Measurements from ENCODE around the gene SLC25A40.
A peak's percentile ranks its signal among the peaks of the same experiment; 100 is the strongest.
"Not testable (repeated sequence)": the region's sequence is repeated elsewhere in the genome, so short reads cannot be mapped to it uniquely, and the experiment has no call there.

Gene SLC25A40

DNA sequence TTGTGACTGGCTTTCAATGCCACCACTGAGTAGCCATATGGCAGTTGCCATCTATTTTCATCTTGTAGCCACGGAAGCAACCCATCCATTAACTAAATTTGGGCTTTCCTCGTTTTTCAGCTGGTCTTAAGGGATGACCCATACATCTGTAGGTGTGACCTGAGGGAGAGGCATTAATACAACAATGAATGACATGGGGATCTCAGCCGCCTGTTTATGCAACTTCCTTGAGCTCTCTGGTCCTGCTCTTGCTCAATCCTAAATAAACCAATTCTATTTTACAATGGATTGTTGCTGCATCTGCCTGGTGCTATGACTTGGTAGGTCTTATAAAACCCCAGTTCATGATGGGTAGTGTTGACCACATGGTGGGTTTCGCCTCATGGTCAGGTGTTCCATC, 36.0 kb upstream of the SLC25A40 start:
- Histone ChIP-seq H3K79me2 (ENCODE audit: control insufficient read depth, insufficient read depth, low read length) (no peaks in the 10 kb centered on the region), H3K36me3 (ENCODE audit: control insufficient read depth, insufficient read depth, low read length) (no peaks in the 10 kb centered on the region), H3K23ac (ENCODE audit: low read length) (no peak overlapping the region), H4K5ac (ENCODE audit: low read length) (no peak overlapping the region), H3K18ac (ENCODE audit: low read length) (no peak overlapping the region), H2BK5ac (ENCODE audit: low read length) (no peak overlapping the region), H3K27ac (ENCODE audit: low read depth, low read length) (no peak overlapping the region), H2AK5ac (ENCODE audit: low read length) (no peak overlapping the region), H3K4me3 (ENCODE audit: low read length) (no peak overlapping the region), H3K79me1 (ENCODE audit: low read length) (no peaks in the 10 kb centered on the region), H3K4me1 (ENCODE audit: control insufficient read depth, low read depth, low read length) (no peaks in the 10 kb centered on the region), H2BK15ac (replicated peaks; ENCODE audit: low read depth) (no peak overlapping the region), H3K4me2 (ENCODE audit: low read length) (no peak overlapping the region), H3K9ac (ENCODE audit: low read length) (no peak overlapping the region), H4K8ac (ENCODE audit: low read depth, low read length) (no peak overlapping the region), H3K4ac (ENCODE audit: low read depth, low read length) (no peak overlapping the region), H2BK120ac (ENCODE audit: low read depth, low read length) (no peak overlapping the region), H3K27me3 (ENCODE audit: insufficient read depth, low read length, poor library complexity) (no peaks in the 10 kb centered on the region), H3K56ac (ENCODE audit: low read length) (no peak overlapping the region)
- no CpG with 5 or more reads among the region's 4 CpGs for WGBS (ENCODE audit: extremely low coverage, insufficient coverage, low lambda C conversion rate)
- no peak for DNase-seq

DNA sequence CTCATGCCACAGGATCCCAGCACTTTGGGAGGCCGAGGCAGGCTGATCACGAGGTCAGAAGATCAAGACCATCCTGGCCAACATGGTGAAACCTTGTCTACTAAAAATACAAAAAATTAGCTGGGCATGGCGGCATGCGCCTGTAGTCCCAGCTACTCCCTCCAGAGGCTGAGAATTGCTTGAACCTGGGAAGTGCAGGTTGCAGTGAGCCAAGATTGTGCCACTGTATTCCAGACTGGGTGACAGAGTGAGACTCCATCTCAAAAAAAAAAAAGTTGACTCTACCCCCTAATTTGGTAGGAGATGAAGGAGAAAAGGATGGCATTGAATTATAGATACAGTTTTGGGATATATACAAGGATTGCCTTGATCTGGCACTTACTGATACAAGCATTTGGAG, 32.7 kb upstream of the SLC25A40 start:
- H3K4me2 ChIP-seq (ENCODE audit: low read length); H3K4me3 ChIP-seq (ENCODE audit: low read length); H3K27ac ChIP-seq (ENCODE audit: low read depth, low read length); H2BK15ac ChIP-seq (replicated peaks; ENCODE audit: low read depth); H3K4me1 ChIP-seq (ENCODE audit: control insufficient read depth, low read depth, low read length); H2AK5ac ChIP-seq (ENCODE audit: low read length); H3K23ac ChIP-seq (ENCODE audit: low read length); H3K4ac ChIP-seq (ENCODE audit: low read depth, low read length); H2BK5ac ChIP-seq (ENCODE audit: low read length); H3K27me3 ChIP-seq (ENCODE audit: insufficient read depth, low read length, poor library complexity); H3K79me1 ChIP-seq (ENCODE audit: low read length); H3K79me2 ChIP-seq (ENCODE audit: control insufficient read depth, insufficient read depth, low read length); H3K18ac ChIP-seq (ENCODE audit: low read length); H3K36me3 ChIP-seq (ENCODE audit: control insufficient read depth, insufficient read depth, low read length); H3K56ac ChIP-seq (ENCODE audit: low read length); H3K9ac ChIP-seq (ENCODE audit: low read length); H4K8ac ChIP-seq (ENCODE audit: low read depth, low read length); H4K5ac ChIP-seq (ENCODE audit: low read length); H2BK120ac ChIP-seq (ENCODE audit: low read depth, low read length): not testable (repeated sequence)
- no CpG with 5 or more reads among the region's 4 CpGs for WGBS (ENCODE audit: extremely low coverage, insufficient coverage, low lambda C conversion rate)
- peak; percentile 9 for DNase-seq

GRCh38 chr7:87907136-87907906, 31.2 kb upstream of the SLC25A40 start:
- H3K4me3 ChIP-seq (ENCODE audit: low read length); H3K79me1 ChIP-seq (ENCODE audit: low read length); H3K56ac ChIP-seq (ENCODE audit: low read length); H4K5ac ChIP-seq (ENCODE audit: low read length); H3K9ac ChIP-seq (ENCODE audit: low read length); H3K18ac ChIP-seq (ENCODE audit: low read length); H3K23ac ChIP-seq (ENCODE audit: low read length); H3K79me2 ChIP-seq (ENCODE audit: control insufficient read depth, insufficient read depth, low read length); H4K8ac ChIP-seq (ENCODE audit: low read depth, low read length); H3K27ac ChIP-seq (ENCODE audit: low read depth, low read length); H3K27me3 ChIP-seq (ENCODE audit: insufficient read depth, low read length, poor library complexity); H2BK5ac ChIP-seq (ENCODE audit: low read length); H3K4me2 ChIP-seq (ENCODE audit: low read length); H2BK15ac ChIP-seq (replicated peaks; ENCODE audit: low read depth); H2BK120ac ChIP-seq (ENCODE audit: low read depth, low read length); H2AK5ac ChIP-seq (ENCODE audit: low read length); H3K36me3 ChIP-seq (ENCODE audit: control insufficient read depth, insufficient read depth, low read length); DNase-seq; H3K4me1 ChIP-seq (ENCODE audit: control insufficient read depth, low read depth, low read length); H3K4ac ChIP-seq (ENCODE audit: low read depth, low read length): not testable (repeated sequence)
- no CpG with 5 or more reads among the region's 3 CpGs for WGBS (ENCODE audit: extremely low coverage, insufficient coverage, low lambda C conversion rate)

- no peak overlapping the region for H3K4ac ChIP-seq (ENCODE audit: low read depth, low read length)
- H3K79me1 ChIP-seq (ENCODE audit: low read length): peaks cover 2% of the 10 kb centered on the region
- H2BK15ac ChIP-seq (replicated peaks; ENCODE audit: low read depth): no peak overlapping the region
- no peak overlapping the region for H4K8ac ChIP-seq (ENCODE audit: low read depth, low read length)
- H2BK5ac ChIP-seq (ENCODE audit: low read length): no peak overlapping the region
- no peak for DNase-seq
- H3K18ac ChIP-seq (ENCODE audit: low read length): no peak overlapping the region
- H4K5ac ChIP-seq (ENCODE audit: low read length): no peak overlapping the region
- H3K4me3 ChIP-seq (ENCODE audit: low read length): no peak overlapping the region
- no peak overlapping the region for H3K27ac ChIP-seq (ENCODE audit: low read depth, low read length)
- no peak overlapping the region for H3K4me2 ChIP-seq (ENCODE audit: low read length)
- H3K9ac ChIP-seq (ENCODE audit: low read length): no peak overlapping the region
- no CpG with 5 or more reads among the region's 2 CpGs for WGBS (ENCODE audit: extremely low coverage, insufficient coverage, low lambda C conversion rate)
- no peaks in the 10 kb centered on the region for H3K27me3 ChIP-seq (ENCODE audit: insufficient read depth, low read length, poor library complexity)
- no peak overlapping the region for H3K56ac ChIP-seq (ENCODE audit: low read length)
- no peak overlapping the region for H3K23ac ChIP-seq (ENCODE audit: low read length)
- no peaks in the 10 kb centered on the region for H3K4me1 ChIP-seq (ENCODE audit: control insufficient read depth, low read depth, low read length)
- no peaks in the 10 kb centered on the region for H3K79me2 ChIP-seq (ENCODE audit: control insufficient read depth, insufficient read depth, low read length)
- no peaks in the 10 kb centered on the region for H3K36me3 ChIP-seq (ENCODE audit: control insufficient read depth, insufficient read depth, low read length)
- H2AK5ac ChIP-seq (ENCODE audit: low read length): no peak overlapping the region
- H2BK120ac ChIP-seq (ENCODE audit: low read depth, low read length): no peak overlapping the region
Observed at GRCh38 chr7:87899255-87899654, 23.1 kb upstream of the SLC25A40 start.

- no peak for DNase-seq
- H3K18ac ChIP-seq (ENCODE audit: low read length): no peak overlapping the region
- H4K5ac ChIP-seq (ENCODE audit: low read length): no peak overlapping the region
- peaks cover 2% of the 10 kb centered on the region for H3K79me2 ChIP-seq (ENCODE audit: control insufficient read depth, insufficient read depth, low read length)
- no peak overlapping the region for H3K4me3 ChIP-seq (ENCODE audit: low read length)
- H3K27ac ChIP-seq (ENCODE audit: low read depth, low read length): no peak overlapping the region
- H4K8ac ChIP-seq (ENCODE audit: low read depth, low read length): no peak overlapping the region
- no CpG with 5 or more reads among the region's 2 CpGs for WGBS (ENCODE audit: extremely low coverage, insufficient coverage, low lambda C conversion rate)
- no peaks in the 10 kb centered on the region for H3K36me3 ChIP-seq (ENCODE audit: control insufficient read depth, insufficient read depth, low read length)
- no peak overlapping the region for H2AK5ac ChIP-seq (ENCODE audit: low read length)
- no peak overlapping the region for H3K56ac ChIP-seq (ENCODE audit: low read length)
- H2BK15ac ChIP-seq (replicated peaks; ENCODE audit: low read depth): no peak overlapping the region
- H2BK5ac ChIP-seq (ENCODE audit: low read length): no peak overlapping the region
- peaks cover 2% of the 10 kb centered on the region for H3K79me1 ChIP-seq (ENCODE audit: low read length)
- H3K27me3 ChIP-seq (ENCODE audit: insufficient read depth, low read length, poor library complexity): no peaks in the 10 kb centered on the region
- no peak overlapping the region for H3K9ac ChIP-seq (ENCODE audit: low read length)
- H3K4ac ChIP-seq (ENCODE audit: low read depth, low read length): no peak overlapping the region
- no peak overlapping the region for H3K4me2 ChIP-seq (ENCODE audit: low read length)
- H3K4me1 ChIP-seq (ENCODE audit: control insufficient read depth, low read depth, low read length): no peaks in the 10 kb centered on the region
- no peak overlapping the region for H3K23ac ChIP-seq (ENCODE audit: low read length)
- no peak overlapping the region for H2BK120ac ChIP-seq (ENCODE audit: low read depth, low read length)
Observed at GRCh38 chr7:87895363-87895762, 19.2 kb upstream of the SLC25A40 start.

DNA sequence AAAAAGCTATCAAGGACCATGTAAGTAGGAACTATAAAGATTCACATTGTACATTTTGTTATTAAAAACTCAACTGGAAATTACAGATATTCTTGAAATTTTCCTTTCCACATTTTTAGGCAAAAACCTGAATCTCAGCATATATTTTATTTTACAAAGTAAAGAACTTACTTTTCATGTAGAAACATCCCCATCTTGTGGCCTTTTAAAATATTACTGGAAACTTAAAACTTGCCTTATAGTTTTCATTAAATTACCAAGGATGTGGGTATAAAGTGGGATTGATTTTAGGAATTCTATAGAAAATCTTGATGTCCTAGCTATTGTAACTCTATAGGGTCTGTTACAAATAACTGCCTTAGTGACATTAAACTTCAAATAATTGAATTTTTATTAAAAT, 10.7 kb upstream of the SLC25A40 start:
- H3K27ac ChIP-seq (ENCODE audit: low read depth, low read length): no peak overlapping the region
- DNase-seq: peak; percentile 33
- H3K27me3 ChIP-seq (ENCODE audit: insufficient read depth, low read length, poor library complexity): no peaks in the 10 kb centered on the region
- no peak overlapping the region for H3K18ac ChIP-seq (ENCODE audit: low read length)
- no peak overlapping the region for H4K8ac ChIP-seq (ENCODE audit: low read depth, low read length)
- H3K4me3 ChIP-seq (ENCODE audit: low read length): no peak overlapping the region
- no peak overlapping the region for H2AK5ac ChIP-seq (ENCODE audit: low read length)
- H3K4me1 ChIP-seq (ENCODE audit: control insufficient read depth, low read depth, low read length): no peaks in the 10 kb centered on the region
- H2BK5ac ChIP-seq (ENCODE audit: low read length): no peak overlapping the region
- H3K36me3 ChIP-seq (ENCODE audit: control insufficient read depth, insufficient read depth, low read length): no peaks in the 10 kb centered on the region
- no peak overlapping the region for H4K5ac ChIP-seq (ENCODE audit: low read length)
- peaks cover 4% of the 10 kb centered on the region for H3K79me2 ChIP-seq (ENCODE audit: control insufficient read depth, insufficient read depth, low read length)
- no peak overlapping the region for H3K23ac ChIP-seq (ENCODE audit: low read length)
- no peak overlapping the region for H3K4ac ChIP-seq (ENCODE audit: low read depth, low read length)
- no peaks in the 10 kb centered on the region for H3K79me1 ChIP-seq (ENCODE audit: low read length)
- no peak overlapping the region for H3K9ac ChIP-seq (ENCODE audit: low read length)
- no peak overlapping the region for H2BK15ac ChIP-seq (replicated peaks; ENCODE audit: low read depth)
- no peak overlapping the region for H3K56ac ChIP-seq (ENCODE audit: low read length)
- H2BK120ac ChIP-seq (ENCODE audit: low read depth, low read length): no peak overlapping the region
- H3K4me2 ChIP-seq (ENCODE audit: low read length): no peak overlapping the region
